K562 (cell line): Measurements from ENCODE around the gene ENO2. TPM values are rescaled to one million over a fixed set of nuclear protein-coding genes. Genes with fewer than 3 reads are reported as not detected.
A peak's percentile ranks its signal among the peaks of the same experiment; 100 is the strongest.
"Not testable (repeated sequence)": the region's sequence is repeated elsewhere in the genome, so short reads cannot be mapped to it uniquely, and the experiment has no call there.

Experiments
- ATAC-seq: fragments of 200-7000 bp; cut with Tn5 transposase; 3 replicates; pipeline ENCODE4 v1.9.1; 2020; ENCODE audit warnings: moderate library complexity
- BruUV-seq: library from RNA; stranded (reverse); fragments of 400-500 nt; replicated peaks from 2 replicates; lab custom pipeline; 2021; lab: Mats Ljungman, UMichigan
- CTCF ChIA-PET: fragments of 300-600 bp; formaldehyde crosslinking; extraction: SDS; loops from one replicate; lab custom pipeline; 2021; ENCODE audit warnings: low intra/inter-chr PET ratio; lab: Yijun Ruan, JAX
- POLR2A ChIA-PET: fragments of 300-600, 350-650 bp; sonication (Branson Sonifier 250); formaldehyde crosslinking; extraction: SDS; loops from one replicate; lab custom pipeline; 2021; ENCODE audit warnings: antibody characterized with exemption, inconsistent platforms; lab: Yijun Ruan, JAX
- DNase-seq, 4 experiments: peaks; one replicate each; pipeline versions ENCODE4 v3.0.0 to v3.0.0-alpha.2; 2011 to 2018; ENCODE audit warnings: low spot score in 3 of 4, mixed read lengths in 3 of 4; ENCODE audit errors: extremely low read depth in 1 of 4
- FAIRE-seq: peaks from 2 replicates; lab custom pipeline; 2011; peaks lifted over from hg19 to GRCh38; lab: Jason Lieb, UNC
- H2AFZ ChIP-seq: 2 replicates; pipeline ENCODE4 v1.6.0; 2011; ENCODE audit warnings: low read depth, low read length, control low read depth, inconsistent platforms
- H3K27ac ChIP-seq: fragments of 200-600 bp; 3 replicates; pipeline ENCODE4 v1.8.0; 2011; ENCODE audit warnings: low read depth, mild to moderate bottlenecking, control low read depth, inconsistent platforms, low read length, moderate library complexity, mixed read lengths; ENCODE audit errors: extremely low read depth
- H3K27me3 ChIP-seq, 2 experiments: fragments of 300-600 bp in 1 of 2; 2 replicates in 1 of 2; 3 replicates in 1 of 2; pipeline versions ENCODE4 v1.6.0 to v1.8.0; 2011; ENCODE audit warnings: inconsistent platforms in 2 of 2, low read length in 2 of 2, mild to moderate bottlenecking in 1 of 2, mixed read lengths in 1 of 2, moderate library complexity in 1 of 2; ENCODE audit not compliant: control insufficient read depth in 2 of 2, insufficient read depth in 2 of 2
- H3K36me3 ChIP-seq: fragments of 300-600 bp; 3 replicates; pipeline ENCODE4 v1.8.0; 2011; ENCODE audit warnings: mild to moderate bottlenecking, low read length, inconsistent platforms; ENCODE audit not compliant: control insufficient read depth, insufficient read depth
- H3K4me1 ChIP-seq, 2 experiments: fragments of 200-600 bp in 1 of 2; replicated peaks in 1 of 2; 2 replicates in 1 of 2; 3 replicates in 1 of 2; pipeline versions ENCODE4 v1.5.1 to v1.8.0; 2011; ENCODE audit warnings: inconsistent platforms in 2 of 2, low read length in 2 of 2, mild to moderate bottlenecking in 1 of 2, mixed read lengths in 1 of 2, moderate library complexity in 1 of 2; ENCODE audit not compliant: control insufficient read depth in 2 of 2, insufficient read depth in 2 of 2
- H3K4me2 ChIP-seq: 2 replicates; pipeline ENCODE4 v1.6.1; 2011; ENCODE audit warnings: low read length, control low read depth, inconsistent platforms, mixed read lengths; ENCODE audit not compliant: insufficient read depth
- H3K4me3 ChIP-seq: fragments of 200-600 bp; sonication (generic), shearing (Covaris generic); 2 replicates; pipeline ENCODE4 v1.5.1; 2016; ENCODE audit warnings: control low read depth, inconsistent platforms
- H3K79me2 ChIP-seq: fragments of 200-600 bp; 3 replicates; pipeline ENCODE4 v1.8.0; 2011; ENCODE audit warnings: low read length, inconsistent platforms; ENCODE audit not compliant: control insufficient read depth, insufficient read depth
- H3K9ac ChIP-seq, 2 experiments: 2 replicates each; pipeline versions ENCODE4 v1.6.0 to v1.6.1; 2011; ENCODE audit warnings: low read depth in 2 of 2, low read length in 2 of 2, control low read depth in 1 of 2, inconsistent platforms in 1 of 2, mild to moderate bottlenecking in 1 of 2, mixed read lengths in 1 of 2; ENCODE audit not compliant: insufficient read depth in 1 of 2
- H3K9me1 ChIP-seq: one replicate; pipeline ENCODE4 v1.6.0; 2011; ENCODE audit warnings: inconsistent platforms, mild to moderate bottlenecking, low read length, moderate library complexity; ENCODE audit not compliant: control insufficient read depth, insufficient read depth
- H3K9me3 ChIP-seq: replicated peaks from 2 replicates; pipeline ENCODE4 v1.5.1; 2011; ENCODE audit warnings: low read depth, low read length, inconsistent platforms; ENCODE audit not compliant: control insufficient read depth, insufficient read depth
- H4K20me1 ChIP-seq: replicated peaks from 2 replicates; pipeline ENCODE4 v1.6.1; 2011; ENCODE audit warnings: low read length, inconsistent platforms, mixed read lengths; ENCODE audit not compliant: control insufficient read depth, insufficient read depth
- C11orf30 ChIP-seq: fragments of 450-650 bp; IDR thresholded peaks from 2 replicates; pipeline ENCODE4 v1.6.1; 2016; ENCODE audit warnings: low read depth, mild to moderate bottlenecking
- MAFF ChIP-seq: IDR thresholded peaks from 2 replicates; pipeline ENCODE4 v1.6.1; 2012; ENCODE audit warnings: low read length, improper control_type of control experiment
- MAFK ChIP-seq: IDR thresholded peaks from 2 replicates; pipeline ENCODE4 v1.6.1; 2011; ENCODE audit warnings: low read length, improper control_type of control experiment
- NR2C2 ChIP-seq, 2 experiments: fragments of 200-800 bp in 1 of 2; sonication (Bioruptor generic) in 1 of 2; sonication (generic) in 1 of 2; formaldehyde crosslinking in 1 of 2; IDR thresholded peaks; 2 replicates each; pipeline versions ENCODE4 v1.6.1 to v1.8.0; 2016 to 2022; ENCODE audit warnings: mild to moderate bottlenecking in 1 of 2, missing compliant biosample characterization in 1 of 2, missing genetic modification characterization in 1 of 2, missing genetic modification reagents in 1 of 2
- RAD51 ChIP-seq: fragments of 450-650 bp; IDR thresholded peaks from 2 replicates; pipeline ENCODE4 v1.7.1; 2016; ENCODE audit warnings: low read depth, mild to moderate bottlenecking, borderline replicate concordance
- SP2 ChIP-seq: IDR thresholded peaks from 2 replicates; pipeline ENCODE4 v1.6.1; 2011; ENCODE audit warnings: mild to moderate bottlenecking, low read depth, low read length, moderate library complexity; ENCODE audit not compliant: poor library complexity, severe bottlenecking; ENCODE audit errors: extremely low read depth
- ZNF316 ChIP-seq: fragments of 450-650 bp; IDR thresholded peaks from 2 replicates; pipeline ENCODE4 v1.6.1; 2016
- WGBS: fragments of 100-300 bp; shearing (Covaris generic); methylation state at CpG from one replicate; pipeline ENCODE4 v1.1.6; 2016; ENCODE audit warnings: low coverage, mixed read lengths; ENCODE audit not compliant: insufficient coverage; ENCODE audit errors: missing lambda C conversion rate; 5-methylcytosine and 5-hydroxymethylcytosine counted together
- in situ Hi-C: fragments of 300-500 bp; cut with MboI; formaldehyde crosslinking; loops from 4 replicates; pipeline ENCODE4 v1.15.0; 2018; ENCODE audit warnings: inconsistent platforms, mixed read lengths
- intact Hi-C: fragments of 100-400 bp; cut with micrococcal nuclease; formaldehyde crosslinking; loops from 2 replicates; pipeline ENCODE4 v1.14.2; 2022
- polyA plus RNA-seq, 8 experiments: library from polyadenylated mRNA; depleted of rRNA in 4 of 8; stranded (reverse) in 5 of 8; unstranded in 3 of 8; fragments of >200 nt; fragmentation: Nextera tagmentation in 2 of 8; fragmentation: Illumina TruSeq in 1 of 8; extraction: Ambion mirVana in 2 of 8; extraction: Trizol in 1 of 8; gene quantifications; 2 replicates each; pipeline versions ENCODE4 v1.2.1 to v1.2.3, GENCODE V29; 2011 to 2014; ENCODE audit warnings: inconsistent platforms in 1 of 8, missing spikeins in 1 of 8
- total RNA-seq, 7 experiments: library from RNA; depleted of rRNA in 6 of 7; stranded (reverse); fragments of >200 nt in 6 of 7; fragmentation: Illumina TruSeq in 2 of 7; extraction: Trizol in 2 of 7; gene quantifications; 2 replicates each; pipeline versions ENCODE4 v1.2.1 to v1.2.3, GENCODE V29; 2011 to 2021; ENCODE audit warnings: low replicate concordance in 1 of 7

The ENO2 gene
- total and polyA plus RNA-seq, 9 of the 15 experiments (the other 6 are each of a cell fraction or from before 2014, with no cell fraction given) = 10.9 to 43.3 (median 21.0) TPM

GRCh38 chr12:6888360-6888759, 26.0 kb upstream of the ENO2 start:
- no peak overlapping the region for H3K4me3 ChIP-seq
- no peak overlapping the region for H3K4me2 ChIP-seq
- H3K4me1 ChIP-seq = peaks cover 12 to 23% of the 10 kb centered on the region in 2 experiments; a peak in 4 of 5 replicates
- no peak overlapping the region for H2AFZ ChIP-seq
- TF ChIP-seq SP2 (no peak), ZNF316 (peak; percentile 57; the same call in 1 of the 2 replicates), C11orf30 (peak; percentile 47; the same call in 1 of the 2 replicates), RAD51 (no peak), MAFK (peak; percentile 41; the same call in 1 of the 2 replicates), NR2C2 (CRISPR knock-in tag; IDR thresholded peaks at IDR 0.05) (no peak), NR2C2 (tag; IDR thresholded peaks at IDR 0.05) (no peak), MAFF (peak; percentile 32; the same call in 1 of the 2 replicates)
- ATAC-seq = no peak
- no TSS peak for BruUV-seq
- WGBS = 88% methylated on average over 2 of the region's 2 CpGs
- no peak for FAIRE-seq
- no peaks in the 10 kb centered on the region for H3K27me3 ChIP-seq
- POLR2A ChIA-PET = interaction anchor here (0.6 to 1.4 kb wide), 2 partner anchors 15 to 20 kb away, joined by 3 to 5 read pairs; partner anchors contain the start of gene SPSB2
- DNase-seq = no peak
- intact Hi-C loops = no loop called here
- H3K9me1 ChIP-seq = no peaks in the 10 kb centered on the region
- in situ Hi-C loops = no loop called here
- CTCF ChIA-PET = no interaction called here
- H3K9ac ChIP-seq = no peak overlapping the region
- H3K9me3 ChIP-seq = no peaks in the 10 kb centered on the region
- H3K79me2 ChIP-seq = 0 out of 3 replicates have a peak, but pooled peaks cover 2% of the 10 kb centered on the region
- no peak overlapping the region for H3K27ac ChIP-seq
- no peaks in the 10 kb centered on the region for H4K20me1 ChIP-seq
- H3K36me3 ChIP-seq = peaks cover 14% of the 10 kb centered on the region; the same call in 1 of the 3 replicates

GRCh38 chr12:6888794-6889193, 25.6 kb upstream of the ENO2 start:
- H3K27me3 ChIP-seq, BruUV-seq, H3K9ac ChIP-seq, ATAC-seq, H2AFZ ChIP-seq, FAIRE-seq, CTCF ChIA-PET, H3K4me2 ChIP-seq, H3K9me1 ChIP-seq, in situ Hi-C loops, intact Hi-C loops, H3K27ac ChIP-seq, H3K9me3 ChIP-seq, H4K20me1 ChIP-seq, DNase-seq, H3K79me2 ChIP-seq, H3K4me3 ChIP-seq: not testable (repeated sequence)
- POLR2A ChIA-PET = interaction anchor here (0.6 kb wide), 1 partner anchor 21 kb away, joined by 3 read pairs; no protein-coding TSS in a partner anchor
- Histone ChIP-seq H3K36me3 (peaks cover 13% of the 10 kb centered on the region; the same call in 1 of the 3 replicates), H3K4me1 (peaks cover 12 to 23% of the 10 kb centered on the region in 2 experiments; a peak in 4 of 5 replicates)
- 70% methylated on average over 3 of the region's 7 CpGs for WGBS
